HG03108 (cell line): ENCODE data around the gene GABBR2.

Source experiments
- ATAC-seq: cut with Tn5 transposase; IDR thresholded peaks from one replicate; pipeline ENCODE4 v1.9.1; 2021; ENCODE audit warnings: moderate library complexity; ENCODE audit not compliant: unreplicated experiment

The GABBR2 gene

DNA sequence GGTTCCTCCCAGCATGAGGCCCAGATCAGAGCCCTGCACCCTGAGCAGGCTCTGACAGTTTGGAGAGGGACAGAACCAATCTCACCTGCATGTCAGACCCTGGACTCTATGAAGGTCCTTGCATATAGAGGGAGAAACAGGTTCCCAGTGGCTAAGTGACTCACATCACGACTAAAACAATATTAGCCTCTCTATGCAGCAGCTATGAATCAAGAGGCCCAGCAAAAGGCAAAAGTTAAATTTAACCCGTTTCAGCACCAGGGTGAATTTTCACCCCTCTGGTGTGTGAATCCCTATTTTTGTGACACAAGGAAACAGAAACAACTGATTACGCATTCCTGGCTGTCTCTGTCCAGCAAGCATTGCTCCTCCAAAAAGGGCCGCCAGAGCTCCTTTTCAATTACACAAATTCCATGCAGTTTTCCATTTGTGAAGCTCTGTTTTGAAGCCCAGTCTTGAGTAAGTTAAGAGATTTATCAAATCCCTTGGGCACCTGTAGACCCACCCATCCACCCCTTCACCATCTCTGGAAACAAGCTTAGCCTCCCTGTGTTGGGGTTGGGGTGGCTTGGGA lies 136.6 kb downstream of the GABBR2 start:
- no peak for ATAC-seq

DNA sequence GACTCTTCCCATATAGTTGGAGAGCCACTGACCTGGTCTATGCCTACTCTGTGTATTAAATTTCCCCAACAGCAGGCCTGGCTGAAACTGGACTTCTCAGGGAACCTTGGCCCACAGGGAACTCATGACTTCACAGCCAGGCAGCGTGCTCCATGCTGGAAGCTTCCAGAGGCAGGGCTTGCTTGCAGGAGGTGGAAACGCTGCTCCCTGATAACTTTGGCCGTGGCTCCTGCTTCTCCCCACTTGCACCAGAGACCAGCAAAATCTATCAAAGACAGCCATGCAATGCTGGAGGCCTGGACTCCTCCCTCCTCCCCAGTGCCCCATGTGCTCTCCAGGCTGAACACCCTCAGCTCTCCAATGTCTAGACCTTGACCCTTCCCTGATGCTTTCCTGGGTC lies 137.1 kb downstream of the GABBR2 start:
- no peak for ATAC-seq

DNA sequence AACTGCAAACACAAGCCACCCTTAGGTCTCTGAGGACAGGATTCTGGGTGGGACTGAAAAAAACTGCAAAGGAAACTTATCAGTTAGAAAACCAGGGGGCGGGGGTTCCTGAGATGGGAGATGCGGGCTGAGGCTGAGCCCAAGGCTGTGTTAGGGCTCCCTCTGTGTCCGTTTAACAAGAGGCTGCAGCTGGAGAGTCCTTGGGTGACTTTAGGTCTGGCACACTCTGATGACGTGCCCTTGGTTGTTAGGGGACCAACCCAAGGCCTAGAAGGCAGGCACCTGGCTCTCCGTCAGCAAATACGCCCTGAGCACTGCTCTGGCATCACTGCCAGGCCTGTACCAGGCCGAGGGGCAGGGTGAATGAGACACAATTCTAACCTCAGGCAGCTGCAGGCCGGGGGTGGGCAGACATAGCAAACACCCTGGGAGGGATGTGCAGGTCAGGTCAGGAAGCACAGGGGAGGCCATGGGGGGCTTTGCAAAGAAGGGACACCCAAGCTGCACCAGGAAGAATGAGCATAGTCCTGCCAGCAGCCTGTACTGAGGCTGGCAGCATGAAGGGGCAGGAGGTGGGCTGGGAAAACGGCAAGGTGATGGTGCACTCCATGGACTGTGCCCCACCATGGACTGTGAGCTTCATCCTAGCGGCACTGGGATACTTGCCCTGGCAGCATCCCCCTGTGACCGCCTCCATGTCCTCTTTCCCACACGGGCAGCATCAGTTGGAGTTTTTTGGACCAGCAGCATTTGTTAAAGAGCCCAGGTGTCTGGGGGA lies 137.9 kb downstream of the GABBR2 start:
- ATAC-seq = no peak

DNA sequence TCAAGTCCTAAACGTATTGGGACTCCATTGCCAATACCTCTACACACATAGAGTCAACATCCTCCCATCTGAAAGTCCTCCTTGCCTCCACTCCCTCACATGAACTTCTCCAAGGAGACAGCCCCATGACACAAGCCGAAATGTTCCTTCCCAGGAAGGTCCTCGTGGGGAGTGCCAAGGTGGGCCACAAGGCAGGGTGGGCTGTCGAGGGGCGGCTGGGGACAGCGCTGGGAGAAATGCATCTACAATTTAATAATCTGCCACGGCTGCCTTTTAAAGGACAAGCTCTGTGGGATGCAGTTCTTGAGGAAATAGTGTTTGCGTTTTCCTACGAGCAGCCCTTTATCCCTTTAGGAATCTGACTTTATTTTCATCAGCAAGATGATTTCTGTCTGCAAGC lies 138.7 kb downstream of the GABBR2 start:
- ATAC-seq = no peak

DNA sequence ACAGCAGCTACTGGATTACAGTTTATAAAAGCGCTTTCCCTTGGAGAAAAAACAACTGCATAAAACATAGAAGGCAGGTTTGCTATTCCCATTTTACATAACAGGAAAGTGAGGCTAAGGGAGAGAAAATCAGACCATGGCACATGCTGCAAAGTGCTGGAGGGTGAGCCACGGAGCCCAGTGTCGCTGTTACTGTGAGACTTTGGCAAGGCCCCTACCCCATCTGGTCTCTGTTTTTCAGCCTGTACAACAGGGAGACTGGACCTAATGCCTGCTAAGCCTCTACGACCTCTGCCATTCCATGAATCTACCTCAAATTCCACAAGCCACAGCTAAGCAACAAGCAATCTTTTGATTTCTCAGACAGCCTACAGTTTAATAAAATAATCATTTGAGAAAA lies 139.2 kb downstream of the GABBR2 start:
- ATAC-seq = no peak

DNA sequence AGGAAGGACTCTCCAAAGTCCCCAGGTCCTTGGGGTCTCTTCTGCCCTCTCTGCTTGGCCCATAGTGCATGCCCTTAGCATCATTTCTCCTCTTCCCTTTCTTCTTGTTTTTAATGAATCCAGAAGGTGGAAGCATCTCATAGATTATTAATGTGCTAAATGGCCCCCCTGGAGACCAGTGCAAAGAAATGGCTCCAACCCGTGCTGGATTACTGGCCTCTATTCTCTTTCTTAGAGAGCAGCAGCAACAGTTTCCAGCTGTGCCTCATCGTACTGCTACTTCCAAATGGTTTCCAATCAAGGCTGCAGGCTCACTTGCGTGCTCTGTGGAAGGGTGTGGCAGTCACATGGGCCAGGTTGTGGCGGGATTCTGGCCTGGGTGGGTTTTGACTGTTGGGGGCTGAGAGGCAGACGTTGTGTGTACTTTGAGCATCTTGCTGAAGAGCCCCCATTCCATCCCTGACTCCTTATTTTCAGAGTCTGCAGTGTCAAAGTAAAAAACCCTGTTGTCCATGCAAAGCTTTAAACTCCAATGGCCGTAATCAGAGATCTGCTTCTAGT lies 139.7 kb downstream of the GABBR2 start:
- ATAC-seq = no peak

DNA sequence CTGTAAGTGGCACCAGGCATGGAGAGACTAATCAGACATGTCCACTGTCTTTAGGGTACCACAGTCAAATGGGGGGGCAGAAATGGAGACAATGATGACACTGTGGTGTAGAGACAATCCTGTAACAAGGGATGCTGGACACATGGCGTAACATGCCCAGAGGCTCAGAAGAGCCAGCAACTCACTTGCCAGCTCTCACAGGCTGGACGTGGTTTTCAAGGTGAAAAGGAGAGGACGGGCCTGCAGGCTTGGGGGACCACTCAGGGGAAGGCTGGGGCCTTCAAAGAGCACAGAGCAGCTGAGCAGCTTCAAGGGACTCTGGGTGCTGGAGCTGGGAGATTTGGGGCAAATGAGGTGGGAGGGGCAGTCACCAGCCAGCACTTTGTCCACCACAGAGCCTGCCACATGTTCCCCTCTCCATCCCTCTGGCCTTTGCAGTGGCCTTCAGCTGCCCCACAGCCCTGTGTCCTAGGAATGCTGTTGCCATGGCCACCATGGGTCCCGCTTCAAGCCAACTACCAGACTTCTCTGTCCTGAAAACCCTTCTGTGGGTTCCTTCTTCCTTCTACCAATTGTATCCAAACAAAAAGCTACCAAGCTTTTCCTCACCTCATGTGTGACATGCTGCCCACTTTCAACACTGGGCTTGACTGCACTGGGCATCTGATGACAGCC lies 140.4 kb downstream of the GABBR2 start:
- ATAC-seq = no peak

DNA sequence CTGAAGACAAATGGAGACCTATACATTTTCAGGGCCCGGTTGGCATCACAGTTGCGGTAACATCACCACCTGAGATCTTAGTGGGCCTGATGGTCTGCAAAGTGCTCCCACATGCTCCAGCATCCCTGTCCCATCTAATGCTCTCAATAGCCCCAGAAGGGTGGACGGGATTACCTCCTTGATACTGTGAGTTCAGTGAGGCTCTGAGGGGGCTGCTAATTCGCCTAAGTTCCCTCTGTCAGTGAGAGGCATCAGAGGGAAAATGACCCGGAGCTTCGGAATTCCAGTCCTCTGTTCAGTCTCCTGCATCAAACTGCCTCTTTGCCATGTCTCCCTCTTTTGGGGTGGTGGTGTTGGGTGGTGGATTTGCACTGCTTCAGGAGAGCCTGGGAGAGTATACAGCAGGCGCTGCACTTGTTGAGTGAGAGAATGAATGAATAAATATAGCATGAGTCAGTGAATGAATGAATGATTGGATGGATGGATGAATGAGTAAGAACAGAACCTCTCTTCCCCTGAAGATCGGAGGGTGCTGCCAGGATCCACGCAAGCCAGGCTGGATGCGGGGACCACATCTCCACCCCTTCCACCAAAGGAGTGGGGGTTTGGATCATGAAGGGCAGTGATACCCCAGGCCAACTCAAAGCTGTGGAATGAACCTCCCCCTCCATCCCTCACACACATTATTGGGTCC lies 141.0 kb downstream of the GABBR2 start:
- no peak for ATAC-seq

DNA sequence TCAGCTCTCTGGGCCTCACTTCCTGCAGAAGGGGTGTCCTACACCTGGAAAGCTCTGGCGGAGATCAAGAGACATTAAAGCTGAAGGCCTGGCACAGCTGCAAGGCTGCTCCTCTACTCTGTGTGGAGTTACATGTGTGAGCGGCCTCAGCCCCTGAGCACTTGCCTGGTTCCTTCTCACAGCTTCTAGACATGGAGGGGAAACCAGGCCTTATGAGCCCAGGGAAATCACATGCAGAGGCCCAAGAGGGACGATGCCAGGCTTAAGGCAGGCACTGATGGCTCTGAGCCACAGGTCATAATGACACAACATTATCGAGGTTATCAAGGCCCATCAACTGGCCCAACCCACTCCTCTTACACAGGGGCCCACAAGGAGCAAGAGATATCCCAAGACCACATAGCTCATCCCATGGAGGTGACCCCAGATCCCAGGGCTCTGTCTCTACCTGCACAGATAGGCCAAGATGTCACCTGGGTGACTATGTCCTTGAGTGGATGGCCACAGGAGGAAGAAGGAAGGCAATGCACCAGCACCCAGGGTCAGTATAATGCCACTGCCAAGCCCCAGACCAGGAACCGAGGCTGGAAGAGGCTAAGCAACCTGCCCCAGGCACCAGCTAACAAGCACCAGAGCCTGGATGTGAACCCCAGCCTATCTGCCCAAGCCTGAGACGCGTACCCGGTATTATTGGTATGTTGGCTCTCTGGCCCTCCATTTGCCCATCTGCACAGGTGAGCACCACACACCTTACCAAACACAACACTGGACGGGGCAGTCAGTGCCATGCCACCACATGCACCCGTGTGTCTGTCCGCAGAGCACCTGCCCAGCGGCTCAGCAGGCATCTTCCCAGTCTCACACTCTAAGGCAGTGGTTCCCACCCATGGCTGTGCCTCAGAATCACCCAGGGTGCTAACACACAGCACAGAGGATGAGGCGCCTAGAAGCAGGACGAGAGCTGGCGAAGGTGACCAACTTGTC lies 143.3 kb downstream of the GABBR2 start:
- no peak for ATAC-seq

DNA sequence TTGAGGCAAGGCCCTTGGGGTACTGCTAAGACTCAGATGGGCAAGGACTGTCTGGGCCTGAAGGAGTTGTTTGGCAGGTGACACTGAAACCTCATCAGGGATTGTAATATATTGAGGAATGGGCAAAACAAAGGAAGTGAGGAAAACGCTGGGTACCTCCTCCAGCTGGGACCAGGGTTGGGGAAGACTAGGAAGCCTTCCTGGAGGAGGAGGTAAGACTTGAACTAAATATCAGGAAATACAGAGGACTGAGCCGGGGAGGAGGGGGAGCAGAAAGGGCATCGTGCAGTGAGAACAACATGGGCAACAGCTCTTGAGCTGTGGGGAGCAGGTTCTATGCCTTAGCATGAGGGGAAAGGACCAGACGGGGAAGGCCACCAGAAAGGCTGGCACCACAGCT lies 144.0 kb downstream of the GABBR2 start:
- no peak for ATAC-seq

DNA sequence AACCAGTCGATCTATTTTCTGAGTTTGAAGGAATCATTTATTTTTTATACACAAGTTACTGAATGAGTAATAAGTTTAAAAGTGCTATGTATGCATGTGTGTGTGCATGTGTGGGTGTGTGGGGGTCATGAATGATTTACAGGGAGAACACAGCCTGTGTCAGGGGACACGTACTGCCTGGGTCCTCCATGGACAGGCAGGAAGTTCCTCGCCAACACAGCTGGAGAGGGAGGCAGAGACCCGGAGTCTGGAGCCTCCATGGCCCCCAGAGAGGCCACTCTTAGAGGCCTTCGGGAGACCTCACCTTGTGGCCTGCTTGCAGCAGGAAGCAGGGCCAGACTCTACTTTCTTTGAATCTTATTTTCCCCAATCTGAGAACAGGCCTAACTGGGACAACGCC lies 144.7 kb downstream of the GABBR2 start:
- no peak for ATAC-seq

DNA sequence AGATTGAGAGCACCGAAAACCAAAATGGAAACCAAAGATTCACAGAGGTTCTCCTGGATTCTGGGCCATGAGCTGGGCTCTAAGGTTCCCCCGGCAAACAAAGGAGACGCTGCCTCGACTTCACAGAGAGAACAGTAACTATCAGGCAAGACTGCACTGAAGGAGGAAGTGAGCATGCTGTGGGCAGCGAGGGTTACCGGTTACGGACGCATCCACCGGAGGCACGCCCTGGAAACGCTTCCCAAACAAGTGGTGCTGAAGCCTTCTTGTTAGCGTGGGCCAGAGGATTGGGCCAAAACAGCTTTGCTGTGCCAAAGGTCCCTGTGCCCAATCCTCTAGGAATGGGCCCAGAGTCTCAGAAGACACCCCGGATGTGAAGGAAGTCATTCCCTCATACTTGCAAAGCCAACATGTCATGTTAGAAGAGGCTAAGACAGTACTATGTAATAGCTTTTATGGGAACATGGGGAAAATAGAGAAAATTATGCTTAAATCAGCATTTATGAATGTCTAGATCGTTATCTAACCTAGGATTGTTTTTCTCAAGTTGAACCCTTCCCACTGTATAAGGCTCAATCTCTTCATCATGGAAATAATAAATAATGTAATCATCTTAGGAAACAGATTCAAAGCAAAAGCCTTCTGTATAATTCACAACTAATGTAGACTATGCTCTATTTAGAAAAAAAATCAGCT lies 145.4 kb downstream of the GABBR2 start:
- no peak for ATAC-seq

DNA sequence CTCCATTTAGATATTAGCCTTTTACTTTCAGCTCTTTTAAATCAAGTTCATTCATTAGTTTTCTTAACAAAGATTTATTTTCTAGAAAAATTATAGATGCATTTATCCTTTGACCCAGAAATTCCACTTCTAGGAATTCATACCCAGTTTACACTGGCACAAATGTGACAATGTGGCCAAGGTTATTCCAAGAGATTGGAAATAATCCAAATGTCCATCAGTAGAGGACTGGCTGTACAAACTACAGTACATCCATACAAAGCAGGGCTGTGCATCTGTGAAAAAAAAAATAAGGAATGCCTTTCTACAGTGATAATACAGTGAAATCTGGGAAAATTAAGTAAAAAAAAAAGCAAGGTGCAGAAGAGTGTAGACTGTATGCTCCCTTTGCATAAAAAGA lies 149.2 kb downstream of the GABBR2 start:
- no peak for ATAC-seq

DNA sequence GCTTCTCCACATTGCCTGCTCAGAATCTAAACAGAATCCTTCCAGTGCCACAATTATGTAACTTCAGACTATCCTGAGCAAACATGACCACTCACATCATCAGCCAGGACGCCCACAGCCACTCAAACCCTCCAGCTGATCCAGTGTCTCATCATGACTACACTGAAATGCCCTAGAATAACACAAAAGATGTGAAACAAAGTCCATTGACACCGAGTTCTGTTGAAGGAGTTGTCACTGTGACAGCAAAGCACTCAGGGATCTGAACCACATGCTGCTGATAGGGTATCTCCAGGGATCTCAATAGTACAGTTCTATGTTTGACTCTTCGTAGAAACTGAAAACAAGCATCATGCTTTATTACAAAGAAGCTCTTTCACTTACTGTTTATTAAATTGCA lies 150.2 kb downstream of the GABBR2 start:
- no peak for ATAC-seq

DNA sequence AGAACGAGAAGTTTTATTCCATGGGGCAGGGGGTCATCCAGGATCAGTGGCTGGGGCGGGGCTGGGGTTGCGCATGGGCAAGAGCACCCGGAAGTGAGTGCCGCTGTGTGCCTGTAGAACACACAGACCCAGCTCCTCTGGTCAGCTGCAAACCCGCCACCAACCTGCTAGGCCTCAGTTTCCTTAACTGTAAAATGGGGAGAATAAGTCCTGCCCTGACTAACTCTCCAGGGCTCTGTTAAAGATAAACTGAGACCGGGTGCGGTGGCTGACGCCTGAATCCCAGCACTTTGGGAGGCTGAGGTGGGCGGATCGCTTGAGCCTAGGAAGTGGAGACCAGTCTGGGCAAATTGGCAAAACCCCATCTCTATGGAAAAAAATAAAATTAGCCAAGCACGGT lies 152.2 kb downstream of the GABBR2 start:
- ATAC-seq = no peak

DNA sequence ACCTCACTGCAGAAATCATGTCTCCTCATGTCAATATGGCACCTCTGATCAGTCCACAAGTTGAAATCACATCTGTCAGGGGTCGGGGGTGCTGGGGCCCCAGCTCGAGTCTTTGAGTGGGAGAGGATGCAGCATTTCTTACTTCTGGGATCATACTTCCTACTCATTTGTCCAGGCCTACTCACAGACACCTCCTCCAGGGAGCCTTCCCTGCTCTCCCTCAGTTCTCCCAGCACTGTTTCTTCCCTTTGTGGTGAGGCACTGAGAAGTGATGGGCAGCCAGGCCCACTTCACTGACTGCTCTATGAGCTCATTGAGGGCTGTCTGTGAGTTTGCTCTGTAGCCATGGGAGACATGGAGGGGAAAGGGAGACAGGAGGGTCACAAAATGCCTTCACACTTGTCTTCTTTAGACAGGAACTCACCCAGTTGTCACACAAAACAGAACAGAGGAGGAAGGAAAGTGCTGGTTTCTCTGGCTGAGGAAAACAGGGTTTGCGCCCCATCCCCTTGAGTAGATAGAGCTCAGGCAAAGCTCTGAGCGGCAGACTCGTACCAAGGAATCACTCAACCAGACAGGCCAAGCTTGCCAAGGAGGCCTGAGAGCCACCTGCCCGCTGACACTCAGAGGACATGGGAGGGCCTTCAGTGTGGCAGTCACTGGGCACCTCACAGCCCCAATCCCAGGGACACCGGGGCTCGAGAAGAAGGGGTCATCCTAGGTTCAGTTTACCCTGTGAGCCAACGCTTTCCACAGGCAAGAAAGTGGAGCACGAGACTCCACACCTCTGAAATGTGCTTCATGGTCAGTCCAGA lies 152.9 kb downstream of the GABBR2 start:
- no peak for ATAC-seq

DNA sequence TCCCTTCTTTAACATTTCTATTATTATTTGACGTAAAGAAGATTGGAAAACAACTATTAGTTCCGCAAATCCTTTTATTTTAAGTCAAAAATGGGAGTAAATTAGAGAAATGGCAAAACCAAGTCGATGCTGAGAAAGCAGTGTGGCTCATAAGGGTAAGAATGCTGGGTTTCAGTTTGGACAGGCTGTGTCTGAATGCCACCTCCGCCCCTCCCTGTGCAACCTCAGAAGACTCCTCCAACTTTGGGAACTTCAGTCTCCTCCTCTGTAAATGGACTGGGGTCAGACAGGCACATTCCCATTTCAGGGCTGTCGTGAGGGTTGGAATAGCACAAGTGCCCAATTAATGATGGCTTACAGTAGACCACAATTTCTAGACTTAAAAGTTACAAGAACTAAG lies 154.0 kb downstream of the GABBR2 start:
- no peak for ATAC-seq

DNA sequence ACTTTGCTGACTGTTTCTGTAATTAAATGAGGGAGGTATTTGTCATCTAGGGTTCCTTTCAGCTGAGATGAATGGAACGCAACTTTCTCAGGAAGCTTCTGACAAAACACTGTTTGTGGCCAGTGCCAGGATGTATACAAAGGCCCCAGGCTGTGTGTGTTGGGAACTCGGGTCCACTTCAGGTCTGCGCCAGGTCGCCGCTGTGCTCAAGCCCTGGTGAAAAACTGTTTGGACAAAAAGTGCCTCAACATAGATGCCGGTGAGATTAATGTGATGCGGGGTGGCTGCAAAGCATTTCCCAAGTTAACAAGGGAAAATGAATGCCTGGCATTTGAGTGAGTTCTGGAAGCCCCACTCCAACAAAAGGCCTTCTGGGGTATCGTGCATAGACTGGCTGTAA lies 156.4 kb downstream of the GABBR2 start:
- ATAC-seq = no peak
